ENCODE measurements around the gene TXNIP.

The TXNIP gene

GRCh38 chr1:145983206-145983675 is 13.1 kb downstream of the TXNIP start:
- peaks cover 69% of the 10 kb centered on the region for H3K4me1 ChIP-seq (ENCODE audit: control insufficient read depth, insufficient read depth, low read length)
- H3K4me3 ChIP-seq (ENCODE audit: low read length), result no peak overlapping the region
- peak overlapping the region; percentile 45 for H3K9ac ChIP-seq (ENCODE audit: low read length)
- H3K27me3 ChIP-seq (replicated peaks; ENCODE audit: control insufficient read depth, insufficient read depth, low read length), result no peaks in the 10 kb centered on the region
- DNase-seq (ENCODE audit: low read depth), result no peak
- no peaks in the 10 kb centered on the region for H3K36me3 ChIP-seq (ENCODE audit: control insufficient read depth, insufficient read depth, low read length, severe bottlenecking)
- H3K9me3 ChIP-seq (ENCODE audit: control insufficient read depth, low read length), result no peaks in the 10 kb centered on the region

GRCh38 chr1:145982010-145982723 is 14.2 kb downstream of the TXNIP start:
- Histone ChIP-seq H3K36me3 (ENCODE audit: control insufficient read depth, insufficient read depth, low read length, severe bottlenecking) (no peaks in the 10 kb centered on the region), H3K4me1 (ENCODE audit: control insufficient read depth, insufficient read depth, low read length) (peaks cover 76% of the 10 kb centered on the region)

GRCh38 chr1:145980457-145980994 is 15.9 kb downstream of the TXNIP start:
- no peak overlapping the region for H3K4me3 ChIP-seq (ENCODE audit: low read length)

More at GRCh38 chr1:145982010-145982723, 14.2 kb downstream of the TXNIP start:
- no peak overlapping the region for H3K9ac ChIP-seq (ENCODE audit: low read length)
- no peaks in the 10 kb centered on the region for H3K9me3 ChIP-seq (ENCODE audit: control insufficient read depth, low read length)
- DNase-seq (ENCODE audit: low read depth), result no peak
- H3K4me3 ChIP-seq (ENCODE audit: low read length), result no peak overlapping the region
- H3K27me3 ChIP-seq (replicated peaks; ENCODE audit: control insufficient read depth, insufficient read depth, low read length), result no peaks in the 10 kb centered on the region

GRCh38 chr1:145979746-145980456 is 16.5 kb downstream of the TXNIP start:
- H3K4me3 ChIP-seq (ENCODE audit: low read length), result peak overlapping the region; percentile 66
- H3K36me3 ChIP-seq (ENCODE audit: control insufficient read depth, insufficient read depth, low read length, severe bottlenecking), result no peaks in the 10 kb centered on the region
- H3K4me1 ChIP-seq (ENCODE audit: control insufficient read depth, insufficient read depth, low read length), result peaks cover 62% of the 10 kb centered on the region
- H3K9me3 ChIP-seq (ENCODE audit: control insufficient read depth, low read length), result no peaks in the 10 kb centered on the region
- DNase-seq (ENCODE audit: low read depth), result no peak
- H3K9ac ChIP-seq (ENCODE audit: low read length), result peak overlapping the region; percentile 78
- no peaks in the 10 kb centered on the region for H3K27me3 ChIP-seq (replicated peaks; ENCODE audit: control insufficient read depth, insufficient read depth, low read length)

More at GRCh38 chr1:145980457-145980994, 15.9 kb downstream of the TXNIP start:
- no peaks in the 10 kb centered on the region for H3K36me3 ChIP-seq (ENCODE audit: control insufficient read depth, insufficient read depth, low read length, severe bottlenecking)
- H3K9me3 ChIP-seq (ENCODE audit: control insufficient read depth, low read length), result no peaks in the 10 kb centered on the region
- no peak for DNase-seq (ENCODE audit: low read depth)
- no peaks in the 10 kb centered on the region for H3K27me3 ChIP-seq (replicated peaks; ENCODE audit: control insufficient read depth, insufficient read depth, low read length)
- H3K9ac ChIP-seq (ENCODE audit: low read length), result peak overlapping the region; percentile 78
- H3K4me1 ChIP-seq (ENCODE audit: control insufficient read depth, insufficient read depth, low read length), result peaks cover 68% of the 10 kb centered on the region

- Histone ChIP-seq H3K27me3 (replicated peaks; ENCODE audit: control insufficient read depth, insufficient read depth, low read length) (no peaks in the 10 kb centered on the region), H3K4me1 (ENCODE audit: control insufficient read depth, insufficient read depth, low read length) (peaks cover 55% of the 10 kb centered on the region), H3K4me3 (ENCODE audit: low read length) (peak overlapping the region; percentile 73), H3K9ac (ENCODE audit: low read length) (peak overlapping the region; percentile 94), H3K36me3 (ENCODE audit: control insufficient read depth, insufficient read depth, low read length, severe bottlenecking) (no peaks in the 10 kb centered on the region), H3K9me3 (ENCODE audit: control insufficient read depth, low read length) (no peaks in the 10 kb centered on the region)
- DNase-seq (ENCODE audit: low read depth), result peak; percentile 99
Observed at GRCh38 chr1:145978854-145979745, 17.3 kb downstream of the TXNIP start.

- H3K4me1 ChIP-seq (ENCODE audit: control insufficient read depth, insufficient read depth, low read length), result peaks cover 50% of the 10 kb centered on the region
- H3K9me3 ChIP-seq (ENCODE audit: control insufficient read depth, low read length), result no peaks in the 10 kb centered on the region
- H3K4me3 ChIP-seq (ENCODE audit: low read length), result peak overlapping the region; percentile 73
- no peak for DNase-seq (ENCODE audit: low read depth)
- peak overlapping the region; percentile 94 for H3K9ac ChIP-seq (ENCODE audit: low read length)
- no peaks in the 10 kb centered on the region for H3K36me3 ChIP-seq (ENCODE audit: control insufficient read depth, insufficient read depth, low read length, severe bottlenecking)
- no peaks in the 10 kb centered on the region for H3K27me3 ChIP-seq (replicated peaks; ENCODE audit: control insufficient read depth, insufficient read depth, low read length)
Observed at GRCh38 chr1:145978471-145978853, 17.9 kb downstream of the TXNIP start.

- DNase-seq (ENCODE audit: low read depth), result peak; percentile 90
- Histone ChIP-seq H3K9ac (ENCODE audit: low read length) (peak overlapping the region; percentile 94), H3K4me1 (ENCODE audit: control insufficient read depth, insufficient read depth, low read length) (peaks cover 46% of the 10 kb centered on the region), H3K9me3 (ENCODE audit: control insufficient read depth, low read length) (no peaks in the 10 kb centered on the region), H3K4me3 (ENCODE audit: low read length) (peak overlapping the region; percentile 73), H3K27me3 (replicated peaks; ENCODE audit: control insufficient read depth, insufficient read depth, low read length) (no peaks in the 10 kb centered on the region), H3K36me3 (ENCODE audit: control insufficient read depth, insufficient read depth, low read length, severe bottlenecking) (no peaks in the 10 kb centered on the region)
Observed at GRCh38 chr1:145977486-145978470, 18.6 kb downstream of the TXNIP start.

GRCh38 chr1:145977016-145977415 is 19.4 kb downstream of the TXNIP start:
- Histone ChIP-seq H3K9ac (ENCODE audit: low read length) (peak overlapping the region; percentile 94), H3K4me1 (ENCODE audit: control insufficient read depth, insufficient read depth, low read length) (peaks cover 42% of the 10 kb centered on the region), H3K36me3 (ENCODE audit: control insufficient read depth, insufficient read depth, low read length, severe bottlenecking) (no peaks in the 10 kb centered on the region), H3K9me3 (ENCODE audit: control insufficient read depth, low read length) (no peaks in the 10 kb centered on the region), H3K4me3 (ENCODE audit: low read length) (no peak overlapping the region), H3K27me3 (replicated peaks; ENCODE audit: control insufficient read depth, insufficient read depth, low read length) (no peaks in the 10 kb centered on the region)
- DNase-seq (ENCODE audit: low read depth), result no peak

GRCh38 chr1:145975216-145975615 is 21.2 kb downstream of the TXNIP start:
- Histone ChIP-seq H3K9me3 (ENCODE audit: control insufficient read depth, low read length) (no peaks in the 10 kb centered on the region), H3K4me1 (ENCODE audit: control insufficient read depth, insufficient read depth, low read length) (peaks cover 33% of the 10 kb centered on the region), H3K4me3 (ENCODE audit: low read length) (no peak overlapping the region), H3K36me3 (ENCODE audit: control insufficient read depth, insufficient read depth, low read length, severe bottlenecking) (no peaks in the 10 kb centered on the region), H3K9ac (ENCODE audit: low read length) (no peak overlapping the region), H3K27me3 (replicated peaks; ENCODE audit: control insufficient read depth, insufficient read depth, low read length) (no peaks in the 10 kb centered on the region)
- DNase-seq (ENCODE audit: low read depth), result no peak

- H3K4me1 ChIP-seq (ENCODE audit: control insufficient read depth, insufficient read depth, low read length), result peaks cover 28% of the 10 kb centered on the region
- H3K9ac ChIP-seq (ENCODE audit: low read length), result no peak overlapping the region
- H3K27me3 ChIP-seq (replicated peaks; ENCODE audit: control insufficient read depth, insufficient read depth, low read length), result no peaks in the 10 kb centered on the region
- no peaks in the 10 kb centered on the region for H3K9me3 ChIP-seq (ENCODE audit: control insufficient read depth, low read length)
- no peaks in the 10 kb centered on the region for H3K36me3 ChIP-seq (ENCODE audit: control insufficient read depth, insufficient read depth, low read length, severe bottlenecking)
- no peak overlapping the region for H3K4me3 ChIP-seq (ENCODE audit: low read length)
- no peak for DNase-seq (ENCODE audit: low read depth)
Observed at GRCh38 chr1:145974721-145975120, 21.7 kb downstream of the TXNIP start.

Measured in adipocyte (in vitro differentiated cells).